Smooth muscle cell (in vitro differentiated cells): Measurements from ENCODE around the gene LMX1B. TPM values are rescaled to one million over a fixed set of nuclear protein-coding genes. Genes with fewer than 3 reads are reported as not detected.

Source experiments
- DNase-seq: peaks from one replicate; lab custom pipeline; 2025; ENCODE audit not compliant: unreplicated experiment; lab: John Stamatoyannopoulos, UW
- H2AFZ ChIP-seq: fragments of 200-600 bp; sonication (generic); 2 replicates; pipeline ENCODE4 v1.6.0; 2016; ENCODE audit warnings: antibody characterized with exemption, low read depth, mild to moderate bottlenecking
- H3F3A ChIP-seq: fragments of 200-600 bp; sonication (generic); 2 replicates; pipeline ENCODE4 v1.6.0; 2017; ENCODE audit warnings: antibody characterized with exemption, low read depth
- H3K27ac ChIP-seq: fragments of 200-600 bp; sonication (generic); 2 replicates; pipeline ENCODE4 v1.5.1; 2016; ENCODE audit warnings: low read depth, mild to moderate bottlenecking
- H3K27me3 ChIP-seq: fragments of 200-600 bp; sonication (generic); 2 replicates; pipeline ENCODE4 v1.6.1; 2016; ENCODE audit warnings: low read depth, mild to moderate bottlenecking
- H3K36me3 ChIP-seq: fragments of 200-600 bp; sonication (generic); 2 replicates; pipeline ENCODE4 v1.5.1; 2016; ENCODE audit warnings: low read depth
- H3K4me1 ChIP-seq: fragments of 200-600 bp; sonication (generic); 2 replicates; pipeline ENCODE4 v1.5.1; 2016; ENCODE audit warnings: low read depth
- H3K4me2 ChIP-seq: fragments of 200-600 bp; sonication (generic); 2 replicates; pipeline ENCODE4 v1.6.0; 2016; ENCODE audit warnings: mild to moderate bottlenecking
- H3K4me3 ChIP-seq: fragments of 200-600 bp; sonication (generic); 2 replicates; pipeline ENCODE4 v1.5.1; 2016; ENCODE audit warnings: mild to moderate bottlenecking
- H3K79me2 ChIP-seq: fragments of 200-600 bp; sonication (generic); 2 replicates; pipeline ENCODE4 v1.6.0; 2016; ENCODE audit warnings: low read depth, mild to moderate bottlenecking
- H3K9ac ChIP-seq: fragments of 200-600 bp; sonication (generic); 2 replicates; pipeline ENCODE4 v1.6.0; 2016; ENCODE audit warnings: low read depth
- H3K9me3 ChIP-seq: fragments of 200-600 bp; sonication (generic); replicated peaks from 2 replicates; pipeline ENCODE4 v1.5.1; 2016; ENCODE audit warnings: low read depth
- H4K20me1 ChIP-seq: fragments of 200-600 bp; sonication (generic); 2 replicates; pipeline ENCODE4 v1.6.0; 2016; ENCODE audit warnings: low read depth
- WGBS: methylation state at CpG from one replicate; pipeline ENCODE4 v1.1.7; 2016; ENCODE audit warnings: low lambda C conversion rate; 5-methylcytosine and 5-hydroxymethylcytosine counted together
- polyA plus RNA-seq: library from polyadenylated mRNA; unstranded; fragments of >200 nt; fragmentation: Nextera tagmentation; extraction: Ambion mirVana; gene quantifications from 2 replicates; pipeline ENCODE4 v1.2.1, GENCODE V29; 2016
- total RNA-seq: library from RNA; depleted of rRNA; stranded (reverse); fragments of >200 nt; gene quantifications from 2 replicates; pipeline ENCODE4 v1.2.3, GENCODE V29; 2014
- TF ChIP-seq, protein P1 (sequence below): fragments of 200-600 bp; sonication (generic); IDR thresholded peaks from 2 replicates; pipeline ENCODE4 v1.5.1; 2017; ENCODE audit warnings: borderline replicate concordance, mild to moderate bottlenecking, antibody characterized with exemption; ENCODE audit not compliant: insufficient read depth, poor library complexity, severe bottlenecking

The LMX1B gene
- total and polyA plus RNA-seq, 2 experiments from 2014 or later: not detected

DNA sequence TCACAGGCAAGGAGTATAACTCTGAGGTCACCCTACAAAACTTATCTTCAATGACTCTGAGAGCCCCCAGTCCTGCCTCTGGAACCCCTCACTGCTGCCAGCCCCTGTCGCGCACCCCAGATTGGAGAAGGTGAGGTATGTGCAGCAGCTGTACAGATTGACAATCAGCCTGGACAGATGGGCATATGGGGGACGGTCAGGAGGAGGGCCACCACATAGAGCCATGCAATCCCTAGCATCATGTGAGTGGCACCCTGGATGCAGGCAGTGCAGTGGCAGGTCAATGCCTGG, 90.1 kb downstream of the LMX1B start:
- Histone ChIP-seq H3K4me1 (peaks cover 10% of the 10 kb centered on the region), H2AFZ (no peak overlapping the region), H3K9ac (no peak overlapping the region), H3F3A (no peaks in the 10 kb centered on the region), H3K27ac (no peak overlapping the region), H3K9me3 (no peaks in the 10 kb centered on the region), H3K27me3 (peaks cover 49% of the 10 kb centered on the region), H3K79me2 (no peaks in the 10 kb centered on the region), H3K36me3 (no peaks in the 10 kb centered on the region), H3K4me2 (no peak overlapping the region), H4K20me1 (no peaks in the 10 kb centered on the region), H3K4me3 (no peak overlapping the region)
- DNase-seq: no peak
- TF ChIP-seq, protein P1, sequence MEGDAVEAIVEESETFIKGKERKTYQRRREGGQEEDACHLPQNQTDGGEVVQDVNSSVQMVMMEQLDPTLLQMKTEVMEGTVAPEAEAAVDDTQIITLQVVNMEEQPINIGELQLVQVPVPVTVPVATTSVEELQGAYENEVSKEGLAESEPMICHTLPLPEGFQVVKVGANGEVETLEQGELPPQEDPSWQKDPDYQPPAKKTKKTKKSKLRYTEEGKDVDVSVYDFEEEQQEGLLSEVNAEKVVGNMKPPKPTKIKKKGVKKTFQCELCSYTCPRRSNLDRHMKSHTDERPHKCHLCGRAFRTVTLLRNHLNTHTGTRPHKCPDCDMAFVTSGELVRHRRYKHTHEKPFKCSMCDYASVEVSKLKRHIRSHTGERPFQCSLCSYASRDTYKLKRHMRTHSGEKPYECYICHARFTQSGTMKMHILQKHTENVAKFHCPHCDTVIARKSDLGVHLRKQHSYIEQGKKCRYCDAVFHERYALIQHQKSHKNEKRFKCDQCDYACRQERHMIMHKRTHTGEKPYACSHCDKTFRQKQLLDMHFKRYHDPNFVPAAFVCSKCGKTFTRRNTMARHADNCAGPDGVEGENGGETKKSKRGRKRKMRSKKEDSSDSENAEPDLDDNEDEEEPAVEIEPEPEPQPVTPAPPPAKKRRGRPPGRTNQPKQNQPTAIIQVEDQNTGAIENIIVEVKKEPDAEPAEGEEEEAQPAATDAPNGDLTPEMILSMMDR: no peak
- 91% methylated on average over 3 of the region's 3 CpGs for whole genome bisulfite sequencing

DNA sequence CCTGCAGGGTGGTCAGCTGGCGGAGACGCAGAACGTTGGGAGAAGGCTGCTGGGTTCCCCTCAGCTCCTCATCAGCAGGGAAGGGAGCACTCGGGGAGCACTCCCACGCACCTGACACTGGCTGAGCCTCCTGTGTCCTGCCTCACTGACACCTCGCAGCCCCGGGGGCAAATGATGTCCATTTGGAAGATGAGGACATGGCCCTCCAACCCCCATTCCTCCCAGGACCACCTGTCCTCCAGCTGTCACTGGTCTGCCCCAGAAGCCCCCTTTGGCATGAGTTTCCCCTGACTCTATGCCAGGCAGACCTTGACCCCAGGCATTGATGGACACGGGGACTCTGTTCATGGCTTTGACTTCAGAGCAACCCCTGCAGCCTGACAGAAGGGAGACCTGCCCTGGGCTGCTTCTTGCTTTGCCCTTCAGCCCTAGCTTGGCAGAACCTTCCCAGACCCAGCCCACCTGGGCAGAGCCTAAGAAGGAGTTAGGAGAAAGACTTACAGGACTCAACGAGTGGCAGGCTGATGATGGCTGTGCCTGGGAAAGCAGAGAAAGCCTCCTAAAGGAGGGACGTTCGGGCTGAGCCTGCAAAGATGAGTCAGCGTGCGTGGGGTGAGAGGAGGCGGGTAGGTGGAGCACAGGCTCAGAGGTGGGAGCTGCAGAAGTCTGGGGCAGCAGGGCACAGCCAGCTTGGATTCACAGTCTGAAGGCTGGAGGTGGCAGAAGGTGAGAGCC, 90.6 kb downstream of the LMX1B start:
- peaks cover 45% of the 10 kb centered on the region for H3K27me3 ChIP-seq
- no peaks in the 10 kb centered on the region for H3K79me2 ChIP-seq
- no peak overlapping the region for H3K4me3 ChIP-seq
- no peaks in the 10 kb centered on the region for H3F3A ChIP-seq
- H3K9me3 ChIP-seq: no peaks in the 10 kb centered on the region
- WGBS: 43% methylated on average over 14 of the region's 14 CpGs
- no peaks in the 10 kb centered on the region for H3K36me3 ChIP-seq
- no peak overlapping the region for H2AFZ ChIP-seq
- H3K4me2 ChIP-seq: peak overlapping the region; percentile 79
- H3K9ac ChIP-seq: no peak overlapping the region
- peaks cover 10% of the 10 kb centered on the region for H3K4me1 ChIP-seq
- no peak for DNase-seq
- H4K20me1 ChIP-seq: no peaks in the 10 kb centered on the region
- TF ChIP-seq, protein P1: no peak
- H3K27ac ChIP-seq: no peak overlapping the region

DNA sequence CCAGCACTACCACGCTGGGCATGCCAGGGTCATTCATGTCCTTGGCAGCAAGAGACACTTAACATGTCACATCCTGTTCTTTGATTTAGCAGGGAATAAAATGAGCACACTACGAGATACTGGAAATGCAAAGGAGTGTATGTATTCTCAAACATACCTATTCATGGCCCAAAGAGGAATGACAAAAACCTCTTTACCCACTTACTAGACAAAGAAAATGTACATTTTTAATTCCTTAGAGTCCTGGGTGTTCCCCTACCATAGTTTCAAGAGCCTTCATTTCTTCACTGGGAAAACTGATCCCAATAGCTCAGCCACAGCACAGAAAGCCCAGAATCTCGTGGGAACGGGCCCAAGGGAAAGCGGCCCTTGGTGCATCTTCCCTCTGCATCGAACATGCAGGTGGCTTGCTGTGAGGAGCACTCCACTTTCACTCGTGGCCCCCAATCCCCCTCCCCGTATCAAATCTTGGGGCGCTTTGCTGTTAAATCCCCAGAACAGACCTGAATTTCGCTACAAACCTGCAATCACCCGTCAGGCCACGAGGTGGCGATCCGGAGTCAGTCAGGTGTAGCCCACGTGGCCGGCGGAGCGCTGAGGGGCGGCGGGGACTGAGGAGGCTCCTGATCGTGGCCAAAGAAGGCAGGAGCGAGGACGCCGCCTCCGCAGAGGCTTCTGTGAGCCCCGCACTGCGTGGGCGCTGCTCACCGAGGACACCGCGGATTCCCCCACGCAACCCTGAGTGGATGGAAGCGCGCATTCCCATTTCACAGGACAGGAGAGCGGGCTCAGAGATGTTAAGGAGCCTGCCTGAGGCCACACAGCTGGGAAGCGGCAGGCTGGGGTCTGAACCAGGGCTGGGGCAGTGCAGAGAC, 91.4 kb downstream of the LMX1B start:
- 14% methylated on average over 34 of the region's 36 CpGs for WGBS
- peak overlapping the region; percentile 79 for H3K4me2 ChIP-seq
- H4K20me1 ChIP-seq: no peaks in the 10 kb centered on the region
- no peaks in the 10 kb centered on the region for H3K9me3 ChIP-seq
- H3K27ac ChIP-seq: no peak overlapping the region
- TF ChIP-seq, protein P1: peak; percentile 84
- H3K4me3 ChIP-seq: peak overlapping the region; percentile 17
- H3K9ac ChIP-seq: no peak overlapping the region
- peak; percentile 47 for DNase-seq
- no peaks in the 10 kb centered on the region for H3K79me2 ChIP-seq
- H3K27me3 ChIP-seq: peaks cover 37% of the 10 kb centered on the region
- no peaks in the 10 kb centered on the region for H3F3A ChIP-seq
- peaks cover 10% of the 10 kb centered on the region for H3K4me1 ChIP-seq
- peak overlapping the region; percentile 48 for H2AFZ ChIP-seq
- H3K36me3 ChIP-seq: no peaks in the 10 kb centered on the region
